Upper lobe of left lung (tissue), 4 donors: ENCODE measurements around the gene PEF1.

Source experiments
- EP300 ChIP-seq, 4 donors: sonication (generic); formaldehyde crosslinking; IDR thresholded peaks; one replicate each; pipeline ENCODE4 v1.5.1; 2017; ENCODE audit warnings: antibody characterized with exemption in 4 of 4, control low read depth in 2 of 4
- POLR2A ChIP-seq, 4 donors: fragments of 450-650 bp; IDR thresholded peaks; one replicate each; pipeline ENCODE4 v1.5.1; 2016 to 2017; ENCODE audit warnings: antibody characterized with exemption in 4 of 4, mild to moderate bottlenecking in 2 of 4
- POLR2AphosphoS5 ChIP-seq, 2 donors: sonication (generic); formaldehyde crosslinking; IDR thresholded peaks; one replicate each; pipeline ENCODE4 v1.5.1; 2017; ENCODE audit warnings: antibody characterized with exemption in 2 of 2
- TF ChIP-seq, protein P1 (sequence below), 6 experiments: fragments of 450-650 bp in 4 of 6; fragments of 200-600 bp in 2 of 6; sonication (generic) in 2 of 6; IDR thresholded peaks; one replicate each; pipeline ENCODE4 v1.5.1; 2016 to 2019; ENCODE audit warnings: antibody characterized with exemption in 6 of 6

DNA sequence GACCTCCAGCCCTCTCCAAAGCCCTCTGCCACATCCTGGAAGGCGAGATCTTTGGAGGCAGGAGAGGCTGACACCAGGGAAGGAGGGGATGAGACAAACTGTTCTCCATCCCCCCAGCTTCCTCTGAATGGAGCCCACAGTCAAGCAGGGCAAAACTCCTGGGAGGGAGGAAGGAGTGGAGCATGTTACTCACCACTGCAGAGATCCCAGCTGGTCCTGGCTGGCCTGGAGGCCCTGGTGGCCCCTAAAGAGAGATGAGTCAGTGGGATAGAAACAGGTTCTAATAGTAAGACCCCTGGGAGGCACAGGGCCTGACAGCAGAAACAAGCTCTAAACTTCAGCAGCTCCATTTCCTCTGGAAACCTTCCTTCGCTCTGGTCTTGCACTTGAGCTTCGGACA, 14.0 kb upstream of the PEF1 start:
- TF ChIP-seq POLR2A (IDR thresholded peaks at IDR 0.05), result no peak
- no peak for TF ChIP-seq POLR2AphosphoS5 (IDR thresholded peaks at IDR 0.05)
- TF ChIP-seq, protein P1, sequence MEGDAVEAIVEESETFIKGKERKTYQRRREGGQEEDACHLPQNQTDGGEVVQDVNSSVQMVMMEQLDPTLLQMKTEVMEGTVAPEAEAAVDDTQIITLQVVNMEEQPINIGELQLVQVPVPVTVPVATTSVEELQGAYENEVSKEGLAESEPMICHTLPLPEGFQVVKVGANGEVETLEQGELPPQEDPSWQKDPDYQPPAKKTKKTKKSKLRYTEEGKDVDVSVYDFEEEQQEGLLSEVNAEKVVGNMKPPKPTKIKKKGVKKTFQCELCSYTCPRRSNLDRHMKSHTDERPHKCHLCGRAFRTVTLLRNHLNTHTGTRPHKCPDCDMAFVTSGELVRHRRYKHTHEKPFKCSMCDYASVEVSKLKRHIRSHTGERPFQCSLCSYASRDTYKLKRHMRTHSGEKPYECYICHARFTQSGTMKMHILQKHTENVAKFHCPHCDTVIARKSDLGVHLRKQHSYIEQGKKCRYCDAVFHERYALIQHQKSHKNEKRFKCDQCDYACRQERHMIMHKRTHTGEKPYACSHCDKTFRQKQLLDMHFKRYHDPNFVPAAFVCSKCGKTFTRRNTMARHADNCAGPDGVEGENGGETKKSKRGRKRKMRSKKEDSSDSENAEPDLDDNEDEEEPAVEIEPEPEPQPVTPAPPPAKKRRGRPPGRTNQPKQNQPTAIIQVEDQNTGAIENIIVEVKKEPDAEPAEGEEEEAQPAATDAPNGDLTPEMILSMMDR (IDR thresholded peaks at IDR 0.05), result no peak
- no peak for TF ChIP-seq EP300 (IDR thresholded peaks at IDR 0.05)
